Spleen (tissue), 7 donors: ENCODE results near the gene DZANK1.

Experiments used
- POLR2A ChIP-seq, 3 donors: fragments of 450-650 bp; IDR thresholded peaks; one replicate each; pipeline ENCODE4 v1.5.1; 2017; ENCODE audit warnings: antibody characterized with exemption in 3 of 3, mild to moderate bottlenecking in 1 of 3
- POLR2AphosphoS5 ChIP-seq, 3 donors: sonication (generic); formaldehyde crosslinking; IDR thresholded peaks; one replicate each; pipeline ENCODE4 v1.5.1; 2017; ENCODE audit warnings: antibody characterized with exemption in 3 of 3
- TF ChIP-seq, protein P1 (sequence below), 11 experiments: fragments of 200-600 bp in 7 of 11; fragments of 450-650 bp in 4 of 11; sonication (generic) in 4 of 11; IDR thresholded peaks in 8 of 11; conservative IDR thresholded peaks in 3 of 11; 1 replicate in 7 of 11; 2 replicates in 4 of 11; pipeline versions ENCODE4 v1.4.0 to v1.8.0; 2016 to 2021; ENCODE audit warnings: antibody characterized with exemption in 11 of 11, inconsistent platforms in 4 of 11, mild to moderate bottlenecking in 1 of 11
- donor health status: DM: no; HTN: no; CAD: no; lungs with moderate emphysema.
- donor health status: DM: no; HTN: no; CAD: no.
- donor health status: DM: no; HTN: no; CAD: no.

DNA sequence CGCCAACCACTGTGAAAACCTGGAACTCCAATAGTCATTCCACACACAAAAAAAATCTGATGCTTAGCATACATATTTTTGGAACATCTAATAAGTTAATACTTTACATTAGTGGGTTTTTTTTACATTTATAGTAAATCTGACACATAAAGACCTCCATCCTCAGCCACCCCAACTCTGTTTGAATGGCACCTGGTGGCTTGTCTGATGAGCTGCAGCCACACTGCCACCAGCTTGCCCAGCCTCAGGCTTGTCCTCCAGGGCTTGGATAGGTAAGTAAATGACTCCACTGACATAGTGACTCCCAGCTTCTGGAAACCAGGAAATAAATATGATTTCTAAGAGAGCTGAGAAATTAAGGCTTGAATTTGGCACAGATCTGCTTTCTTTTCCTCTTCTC, 107.0 kb downstream of the DZANK1 start:
- TF ChIP-seq, protein P1, sequence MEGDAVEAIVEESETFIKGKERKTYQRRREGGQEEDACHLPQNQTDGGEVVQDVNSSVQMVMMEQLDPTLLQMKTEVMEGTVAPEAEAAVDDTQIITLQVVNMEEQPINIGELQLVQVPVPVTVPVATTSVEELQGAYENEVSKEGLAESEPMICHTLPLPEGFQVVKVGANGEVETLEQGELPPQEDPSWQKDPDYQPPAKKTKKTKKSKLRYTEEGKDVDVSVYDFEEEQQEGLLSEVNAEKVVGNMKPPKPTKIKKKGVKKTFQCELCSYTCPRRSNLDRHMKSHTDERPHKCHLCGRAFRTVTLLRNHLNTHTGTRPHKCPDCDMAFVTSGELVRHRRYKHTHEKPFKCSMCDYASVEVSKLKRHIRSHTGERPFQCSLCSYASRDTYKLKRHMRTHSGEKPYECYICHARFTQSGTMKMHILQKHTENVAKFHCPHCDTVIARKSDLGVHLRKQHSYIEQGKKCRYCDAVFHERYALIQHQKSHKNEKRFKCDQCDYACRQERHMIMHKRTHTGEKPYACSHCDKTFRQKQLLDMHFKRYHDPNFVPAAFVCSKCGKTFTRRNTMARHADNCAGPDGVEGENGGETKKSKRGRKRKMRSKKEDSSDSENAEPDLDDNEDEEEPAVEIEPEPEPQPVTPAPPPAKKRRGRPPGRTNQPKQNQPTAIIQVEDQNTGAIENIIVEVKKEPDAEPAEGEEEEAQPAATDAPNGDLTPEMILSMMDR (IDR thresholded peaks at IDR 0.05 in 8 of 11, conservative IDR thresholded peaks at IDR 0.05 in 3 of 11), result no peak
- TF ChIP-seq POLR2AphosphoS5 (IDR thresholded peaks at IDR 0.05) (no peak), POLR2A (IDR thresholded peaks at IDR 0.05) (no peak)
